ENCODE measurements around the gene XKR8. TPM values are rescaled to one million over a fixed set of nuclear protein-coding genes. Genes with fewer than 3 reads are reported as not detected.

The XKR8 gene
- total RNA-seq, 1 donor from 2014 or later: 2.4 TPM

DNA sequence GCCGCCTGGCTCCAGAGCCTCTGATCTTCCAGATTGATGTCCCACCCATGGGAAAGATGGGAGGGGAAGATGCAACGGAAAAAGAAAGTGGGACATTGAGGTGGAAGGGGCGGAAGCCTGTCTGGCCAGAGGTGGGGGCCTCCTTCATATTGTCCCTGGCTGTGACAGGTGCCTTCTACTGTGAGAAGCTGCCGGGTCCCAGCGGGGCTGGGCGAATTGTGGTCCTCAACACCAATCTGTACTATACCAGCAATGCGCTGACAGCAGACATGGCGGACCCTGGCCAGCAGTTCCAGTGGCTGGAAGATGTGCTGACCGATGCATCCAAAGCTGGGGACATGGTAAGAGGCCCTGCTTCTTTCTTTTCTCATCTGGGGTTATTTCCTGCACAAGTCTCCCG, 5.6 kb upstream of the XKR8 start:
- FAIRE-seq: no peak
- no peak for DNase-seq (ENCODE audit: low spot score in 2 of 2)

DNA sequence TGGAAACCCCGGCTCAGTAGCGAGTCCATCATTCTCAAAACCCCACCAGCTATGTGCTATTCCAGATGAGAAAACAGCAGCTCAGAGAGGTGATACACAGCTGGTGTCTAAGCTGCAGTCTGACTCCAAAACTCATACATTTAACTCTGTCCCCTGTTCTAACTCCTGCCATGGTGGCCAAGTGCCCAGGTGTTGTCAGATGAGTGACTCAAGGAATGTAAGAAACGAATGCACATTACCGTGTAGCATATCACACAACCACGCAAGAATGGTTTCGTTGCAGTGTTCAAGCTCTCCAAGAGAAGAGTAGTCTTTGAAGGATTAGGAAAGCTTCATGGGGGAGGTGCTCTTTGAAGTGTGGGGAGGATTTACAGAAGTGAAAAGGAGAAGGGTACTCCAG, 4.7 kb upstream of the XKR8 start:
- DNase-seq (ENCODE audit: low spot score in 2 of 2): no peak
- no peak for FAIRE-seq

DNA sequence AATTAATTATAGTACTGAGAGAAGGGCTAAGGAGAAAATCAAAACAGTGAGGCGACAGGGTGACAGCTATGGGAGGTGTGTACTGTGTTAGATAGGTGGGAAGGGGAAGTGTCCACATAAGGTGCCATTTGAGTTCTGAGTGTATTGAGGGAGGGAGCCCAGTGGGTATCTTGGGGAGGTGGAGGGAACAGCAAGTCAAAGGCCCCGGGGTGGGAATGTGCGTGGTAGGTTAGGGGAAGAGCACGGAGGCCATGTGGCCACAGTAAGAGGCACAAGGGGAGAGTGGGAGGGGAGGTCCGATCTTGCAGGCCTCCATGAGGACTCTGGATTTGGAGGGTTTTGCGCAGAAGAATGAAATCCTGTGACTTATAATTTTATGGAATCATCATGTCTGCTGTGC, 3.0 kb upstream of the XKR8 start:
- FAIRE-seq: no peak
- DNase-seq (ENCODE audit: low spot score in 2 of 2): no peak

DNA sequence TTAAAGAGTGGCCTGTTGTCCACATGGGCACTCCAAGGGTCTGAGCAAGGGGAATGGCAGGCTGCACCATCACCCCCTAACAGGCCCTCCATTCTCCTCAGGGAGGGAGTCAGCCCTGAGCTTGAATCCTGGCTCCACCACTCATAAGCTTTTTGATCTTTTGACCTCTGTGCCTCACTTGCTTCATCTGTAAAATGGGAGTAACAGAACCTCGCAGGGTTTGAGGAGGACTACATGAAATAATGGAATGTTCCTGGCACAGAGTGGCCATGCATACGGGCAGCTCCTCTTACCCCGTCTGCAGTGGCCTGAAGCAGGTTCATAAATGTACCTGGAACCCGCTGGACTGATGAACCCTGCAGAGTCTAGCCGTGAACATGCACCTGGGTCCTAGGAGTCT, 2.1 kb upstream of the XKR8 start:
- FAIRE-seq (no peak), DNase-seq (ENCODE audit: low spot score in 2 of 2) (no peak)

DNA sequence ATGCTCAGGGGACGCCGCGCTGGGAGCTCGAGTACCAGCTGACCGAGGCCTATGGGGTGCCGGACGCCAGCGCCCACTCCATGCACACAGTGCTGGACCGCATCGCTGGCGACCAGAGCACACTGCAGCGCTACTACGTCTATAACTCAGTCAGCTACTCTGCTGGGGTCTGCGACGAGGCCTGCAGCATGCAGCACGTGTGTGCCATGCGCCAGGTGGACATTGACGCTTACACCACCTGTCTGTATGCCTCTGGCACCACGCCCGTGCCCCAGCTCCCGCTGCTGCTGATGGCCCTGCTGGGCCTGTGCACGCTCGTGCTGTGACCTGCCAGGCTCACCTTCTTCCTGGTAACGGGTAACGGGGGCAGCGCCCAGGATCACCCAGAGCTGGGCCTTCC, 1.3 kb upstream of the XKR8 start:
- FAIRE-seq (no peak), DNase-seq (ENCODE audit: low spot score in 2 of 2) (no peak)

DNA sequence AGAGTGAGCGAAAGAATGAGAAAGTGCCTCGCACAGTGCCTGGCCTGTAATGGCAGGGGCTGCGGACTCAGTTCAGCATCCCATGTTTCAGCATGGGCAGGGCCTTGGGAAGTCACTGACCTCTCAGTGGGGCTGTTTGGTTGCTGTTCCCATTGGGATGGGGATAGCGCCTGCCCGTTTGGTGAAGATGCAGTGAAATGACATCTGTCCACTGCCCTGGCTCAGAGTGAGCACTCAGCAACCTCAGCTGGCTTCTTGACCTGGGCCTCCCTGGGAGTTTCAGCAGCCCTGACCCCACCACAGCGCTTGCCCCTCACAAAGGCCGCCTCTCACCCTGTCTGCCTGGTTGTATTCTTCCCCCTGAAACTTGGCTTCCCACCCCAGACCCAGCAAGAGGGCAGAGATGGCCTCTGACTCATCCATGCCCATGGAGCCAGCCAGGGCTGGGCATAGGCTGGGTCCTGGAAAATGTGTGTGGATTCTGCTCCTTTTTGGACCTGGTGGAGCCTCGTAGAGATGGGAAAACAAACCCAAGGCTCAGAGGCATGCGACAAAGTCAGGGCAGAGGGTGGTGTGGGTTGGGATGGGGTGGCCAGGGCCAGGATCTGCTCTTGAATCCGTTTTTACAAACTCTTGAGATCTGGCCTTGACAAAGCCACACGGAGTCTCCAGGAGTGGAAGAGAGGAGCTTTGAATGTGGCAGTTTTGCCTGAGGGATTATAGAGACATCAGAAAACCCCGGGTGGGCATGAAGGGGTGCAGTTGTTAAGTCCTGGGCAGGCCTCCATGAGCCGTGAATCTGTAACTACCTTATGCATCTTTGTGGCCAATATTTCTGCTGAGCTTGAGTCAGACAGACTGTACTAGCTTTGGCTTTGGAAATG, 1.2 kb downstream of the XKR8 start:
- DNase-seq (ENCODE audit: low spot score in 2 of 2): peak; percentile 45 to 67
- FAIRE-seq: no peak

DNA sequence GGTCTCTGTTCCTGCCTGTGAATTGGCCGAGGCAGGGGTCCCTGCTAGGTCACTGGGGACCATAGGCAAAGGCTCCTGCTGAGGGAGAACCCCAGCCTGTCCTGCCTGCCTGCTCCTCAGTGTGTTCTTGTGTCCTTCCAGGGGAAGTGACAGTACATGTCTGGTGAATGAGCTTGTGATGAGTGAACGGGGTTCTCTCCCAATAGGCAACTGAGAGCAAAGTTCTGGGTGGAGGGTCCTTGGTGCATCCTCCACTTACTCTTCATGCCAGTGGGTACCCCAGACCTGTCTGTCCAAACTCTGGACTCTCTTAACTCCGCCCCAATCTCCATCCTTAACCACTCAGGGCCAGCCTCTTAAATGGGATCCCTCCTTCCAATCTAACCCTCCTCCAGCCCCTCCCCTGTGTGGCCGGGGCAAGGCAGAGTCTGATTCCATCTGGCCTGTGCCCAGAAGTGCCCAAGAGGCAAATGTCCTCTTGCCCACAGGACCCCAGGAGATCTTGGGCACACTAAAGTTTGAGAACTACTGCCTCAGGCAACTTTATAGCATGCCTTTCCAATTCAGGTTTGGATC, 2.0 kb downstream of the XKR8 start:
- DNase-seq (ENCODE audit: low spot score in 2 of 2): no peak
- FAIRE-seq: no peak

DNA sequence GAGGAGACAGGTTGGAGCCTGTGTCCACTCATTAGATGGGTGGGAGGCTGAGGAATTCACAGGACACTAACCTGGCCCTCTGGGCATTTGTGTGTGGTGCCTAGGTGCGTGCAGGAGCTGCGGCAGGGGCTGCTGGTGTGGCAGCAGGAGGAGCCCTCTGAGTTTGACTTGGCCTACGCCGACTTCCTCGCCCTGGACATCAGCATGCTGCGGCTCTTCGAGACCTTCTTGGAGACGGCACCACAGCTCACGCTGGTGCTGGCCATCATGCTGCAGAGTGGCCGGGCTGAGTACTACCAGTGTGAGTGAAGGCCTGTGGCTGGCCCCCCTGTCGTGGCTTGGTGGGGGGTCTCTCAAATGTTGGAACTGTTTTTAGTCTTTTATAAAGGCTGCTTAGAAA, 3.6 kb downstream of the XKR8 start:
- FAIRE-seq: no peak

DNA sequence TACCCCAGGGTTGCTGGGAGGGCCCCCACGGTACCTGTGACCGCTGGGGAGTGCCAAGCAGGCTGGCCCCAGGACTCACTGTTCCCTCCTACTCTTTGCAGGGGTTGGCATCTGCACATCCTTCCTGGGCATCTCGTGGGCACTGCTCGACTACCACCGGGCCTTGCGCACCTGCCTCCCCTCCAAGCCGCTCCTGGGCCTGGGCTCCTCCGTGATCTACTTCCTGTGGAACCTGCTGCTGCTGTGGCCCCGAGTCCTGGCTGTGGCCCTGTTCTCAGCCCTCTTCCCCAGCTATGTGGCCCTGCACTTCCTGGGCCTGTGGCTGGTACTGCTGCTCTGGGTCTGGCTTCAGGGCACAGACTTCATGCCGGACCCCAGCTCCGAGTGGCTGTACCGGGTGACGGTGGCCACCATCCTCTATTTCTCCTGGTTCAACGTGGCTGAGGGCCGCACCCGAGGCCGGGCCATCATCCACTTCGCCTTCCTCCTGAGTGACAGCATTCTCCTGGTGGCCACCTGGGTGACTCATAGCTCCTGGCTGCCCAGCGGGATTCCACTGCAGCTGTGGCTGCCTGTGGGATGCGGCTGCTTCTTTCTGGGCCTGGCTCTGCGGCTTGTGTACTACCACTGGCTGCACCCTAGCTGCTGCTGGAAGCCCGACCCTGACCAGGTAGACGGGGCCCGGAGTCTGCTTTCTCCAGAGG, 6.8 kb downstream of the XKR8 start:
- FAIRE-seq: no peak
- DNase-seq (ENCODE audit: low spot score in 2 of 2): no peak

More for the DNA sequence above, 3.6 kb downstream of the XKR8 start:
- no peak for DNase-seq (ENCODE audit: low spot score in 2 of 2)

DNA sequence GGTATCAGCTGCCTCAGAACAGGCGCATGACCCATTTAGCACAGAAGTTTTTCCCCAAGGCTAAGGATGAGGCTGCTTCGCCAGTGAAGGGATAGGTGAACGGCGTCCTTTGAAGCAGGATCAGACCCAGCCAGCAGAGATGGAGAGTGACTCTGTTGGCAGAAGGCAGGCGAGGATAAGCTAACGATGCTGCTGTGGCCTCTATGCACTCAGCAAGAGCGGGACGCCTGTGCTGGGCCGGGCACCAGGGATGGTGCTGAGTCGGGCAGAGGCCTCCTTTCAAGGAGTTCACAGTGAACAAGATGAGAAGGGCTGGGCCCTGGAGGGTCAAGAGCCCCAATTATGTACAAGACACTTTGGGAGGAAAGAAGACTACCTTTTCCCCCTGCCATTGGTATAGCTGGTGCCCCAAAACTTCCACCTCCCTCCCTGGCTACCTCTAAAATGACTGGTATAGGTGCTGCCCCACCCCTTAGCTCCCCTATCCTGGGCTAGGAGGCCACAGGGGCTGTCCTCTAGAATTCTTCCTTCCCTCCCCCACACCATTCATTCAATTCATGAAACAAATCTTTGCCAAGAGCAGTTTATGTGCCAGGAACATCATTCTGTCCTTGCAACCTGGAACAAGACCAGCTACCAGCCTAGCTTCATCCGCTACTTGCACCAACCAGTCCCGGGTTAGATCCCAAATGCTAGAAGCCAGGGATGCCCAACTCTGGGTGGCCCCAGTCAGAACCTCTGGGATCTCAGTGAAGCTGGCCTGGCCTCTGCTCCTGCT, 7.5 kb downstream of the XKR8 start:
- DNase-seq (ENCODE audit: low spot score in 2 of 2): no peak
- no peak for FAIRE-seq

DNA sequence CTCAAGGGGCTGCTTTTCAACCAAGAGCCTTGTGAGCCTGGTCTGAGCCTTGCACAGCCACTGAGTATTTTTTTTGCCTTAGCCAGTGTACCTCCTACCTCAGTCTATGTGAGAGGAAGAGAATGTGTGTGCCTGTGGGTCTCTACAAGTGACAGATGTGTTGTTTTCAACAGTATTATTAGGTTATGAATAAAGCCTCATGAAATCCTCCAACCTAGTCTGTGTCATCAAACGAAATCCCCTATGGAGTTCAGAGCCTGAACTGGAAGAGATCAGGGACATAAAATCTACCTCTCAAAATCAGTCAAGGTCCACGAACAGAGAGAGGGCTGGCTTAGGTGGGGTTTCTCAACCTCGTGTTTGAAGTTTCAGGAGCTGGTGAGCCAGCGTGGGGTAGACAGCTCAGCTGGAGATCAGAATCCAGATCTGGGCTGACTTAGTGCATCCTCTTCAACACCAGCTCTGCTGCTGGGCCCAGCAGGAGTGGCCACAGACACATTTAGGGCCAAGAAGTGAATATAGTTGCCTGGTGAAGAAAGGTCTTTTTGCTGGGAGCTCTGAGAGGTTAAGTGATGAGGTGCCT, 8.2 kb downstream of the XKR8 start:
- FAIRE-seq (no peak), DNase-seq (ENCODE audit: low spot score in 2 of 2) (no peak)

DNA sequence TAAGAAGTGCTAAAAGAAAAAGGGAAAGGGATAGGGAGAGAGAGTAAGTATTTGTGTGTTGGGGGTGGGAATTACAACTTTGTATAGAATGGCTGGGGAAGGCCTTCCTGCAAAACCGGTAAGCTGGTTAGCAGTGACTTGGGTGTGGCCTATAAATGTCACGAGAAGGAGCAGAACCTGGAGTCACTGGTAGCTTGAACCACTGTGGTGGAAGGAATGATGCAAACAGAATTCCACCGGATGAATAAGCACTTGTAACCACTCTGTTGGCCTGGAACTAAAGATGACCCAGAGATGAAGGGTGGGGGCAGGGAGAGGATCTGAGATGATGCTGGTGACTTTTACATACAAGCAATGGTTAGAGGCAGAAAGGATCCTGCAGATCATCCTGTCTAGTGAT, 8.9 kb downstream of the XKR8 start:
- DNase-seq (ENCODE audit: low spot score in 2 of 2) (no peak), FAIRE-seq (no peak)

DNA sequence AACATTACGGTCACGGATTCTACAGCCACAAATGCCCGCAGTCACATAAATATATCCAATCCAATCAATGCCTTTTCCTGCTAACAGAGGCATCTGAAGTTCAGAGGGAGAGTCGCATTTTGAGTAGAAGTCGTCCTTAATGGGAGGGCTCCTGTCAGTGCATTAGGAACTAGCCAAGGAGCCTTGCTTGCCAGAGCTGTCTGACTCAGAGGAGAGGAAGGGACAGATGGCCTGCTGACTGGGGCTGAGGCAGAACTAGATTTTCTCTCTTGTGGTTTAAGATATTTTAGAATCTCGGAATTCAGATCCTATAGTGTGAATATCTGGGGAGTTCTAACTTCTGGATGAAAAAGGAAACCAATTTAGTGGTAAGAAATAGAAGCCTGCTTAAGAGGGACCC, 10.6 kb downstream of the XKR8 start:
- no peak for FAIRE-seq
- DNase-seq (ENCODE audit: low spot score in 2 of 2): no peak

DNA sequence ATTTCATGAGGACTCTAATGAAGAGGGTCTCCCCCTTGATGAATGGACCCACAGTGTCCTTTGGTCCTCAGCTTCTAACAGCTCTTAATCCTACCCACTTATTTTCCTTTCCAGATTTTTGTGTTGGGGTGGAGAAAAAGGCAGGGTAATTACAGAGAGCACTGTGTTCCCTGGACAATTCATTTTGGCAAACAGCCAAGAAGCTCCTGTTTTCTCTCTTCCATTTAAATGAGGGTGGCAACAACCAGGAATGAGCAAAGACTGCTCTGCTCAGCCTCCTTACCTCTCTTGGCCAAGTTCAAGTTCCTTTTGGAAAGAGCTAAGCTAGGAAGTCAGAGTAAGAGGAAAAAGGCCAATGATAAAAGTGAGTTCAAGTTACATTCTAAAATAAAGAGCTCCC, 11.9 kb downstream of the XKR8 start:
- DNase-seq (ENCODE audit: low spot score in 2 of 2) (no peak), FAIRE-seq (no peak)

DNA sequence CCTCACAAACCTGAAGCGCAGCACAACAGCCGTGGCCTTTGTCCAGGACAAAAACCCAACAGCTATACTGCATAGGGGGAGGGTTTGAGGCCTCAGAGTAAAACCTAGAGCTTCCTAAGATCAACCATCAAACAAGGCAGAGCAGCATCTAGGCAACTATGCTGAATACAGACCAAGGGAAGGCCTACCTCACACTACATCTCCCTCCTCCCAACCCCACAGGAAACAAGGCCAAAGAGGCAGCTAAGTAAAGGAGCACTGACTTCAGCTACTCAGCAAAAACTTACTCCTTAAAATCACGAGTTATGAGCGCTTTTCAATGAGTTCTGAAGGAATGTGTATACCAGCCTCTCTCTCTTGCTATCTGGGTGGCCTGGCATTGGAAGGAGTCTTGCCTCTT, 12.4 kb downstream of the XKR8 start:
- FAIRE-seq: no peak
- DNase-seq (ENCODE audit: low spot score in 2 of 2): no peak

DNA sequence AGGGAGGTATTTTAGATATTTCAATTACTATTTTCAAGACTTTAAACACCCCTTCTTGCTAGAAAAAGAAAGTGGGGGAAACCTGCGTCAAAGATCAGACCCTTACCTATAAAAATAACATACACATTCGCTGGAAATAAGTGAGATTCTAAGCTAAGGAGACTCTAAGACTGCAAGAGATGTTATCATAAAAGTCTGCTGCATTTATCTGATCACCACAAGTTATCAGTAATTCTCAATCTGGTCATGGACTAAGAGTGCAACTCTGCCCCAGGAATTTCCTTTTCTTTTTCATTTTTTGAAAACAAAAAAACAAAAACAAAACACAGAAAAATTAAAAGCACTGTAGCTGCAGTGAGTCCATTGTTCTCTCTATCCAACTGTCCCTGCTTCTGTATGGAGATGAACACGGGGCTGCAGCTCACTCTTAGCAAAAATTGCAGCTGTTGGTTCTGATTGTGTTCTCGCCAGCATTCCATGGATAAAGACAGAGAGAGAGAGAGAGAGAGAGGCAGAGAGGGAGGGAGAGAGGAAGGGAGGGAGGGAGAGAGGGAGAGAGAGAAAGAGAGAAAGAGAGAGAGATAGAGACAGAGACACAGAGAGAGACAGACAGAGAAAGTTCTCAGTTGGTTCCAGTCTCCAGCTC, 14.1 kb downstream of the XKR8 start:
- no peak for FAIRE-seq
- no peak for DNase-seq (ENCODE audit: low spot score in 2 of 2)

DNA sequence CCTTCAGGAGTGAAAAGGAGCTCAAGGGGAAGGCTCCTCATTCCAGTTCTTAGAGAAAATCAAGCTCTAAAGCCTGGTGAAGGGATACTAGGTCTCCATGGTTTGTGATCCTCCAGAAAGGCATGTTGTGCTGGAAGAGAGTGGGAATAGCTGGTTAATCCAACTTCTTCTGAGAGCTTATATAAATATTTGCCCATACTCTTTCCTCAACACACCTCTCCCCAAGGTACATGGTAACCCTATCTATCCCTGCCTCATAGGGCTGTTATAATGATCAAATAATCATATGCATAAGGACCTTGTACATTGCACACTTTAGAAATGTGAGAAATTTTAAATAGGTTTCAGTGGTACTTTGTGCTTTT, 14.6 kb downstream of the XKR8 start:
- FAIRE-seq: no peak
- no peak for DNase-seq (ENCODE audit: low spot score in 2 of 2)

DNA sequence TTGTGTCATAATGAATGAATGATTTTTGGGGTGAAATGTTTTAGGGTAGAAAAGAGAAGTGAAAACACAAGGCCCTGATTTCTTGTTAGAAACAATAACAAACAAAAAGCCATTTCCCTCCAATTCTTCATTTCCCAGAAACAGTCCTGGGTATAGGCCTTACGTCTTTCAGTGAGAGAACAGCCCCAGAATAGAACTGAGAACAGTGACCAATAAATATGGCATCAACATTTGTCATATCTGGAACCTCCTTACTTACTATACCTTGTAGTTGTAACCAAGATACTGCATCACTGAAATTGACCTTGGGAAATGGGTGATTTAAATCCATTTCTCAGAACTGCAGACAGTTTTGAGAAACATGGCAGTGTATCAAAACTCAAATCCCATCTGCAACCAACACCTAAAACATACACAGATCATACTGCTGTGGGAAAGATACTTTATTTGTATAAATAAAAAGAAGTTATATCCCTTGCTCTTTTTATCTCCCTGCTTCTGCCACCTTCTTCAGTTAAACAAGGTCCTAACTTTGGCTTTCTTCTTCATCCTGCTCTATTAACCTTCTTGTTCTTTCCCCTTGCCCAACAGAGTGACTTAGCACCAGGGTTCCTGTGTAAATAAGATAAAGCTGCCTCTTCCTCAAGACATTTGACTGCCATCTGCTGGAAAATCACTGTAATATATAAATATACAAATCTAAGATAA, 19.5 kb downstream of the XKR8 start:
- no peak for DNase-seq (ENCODE audit: low spot score in 2 of 2)
- FAIRE-seq: no peak

DNA sequence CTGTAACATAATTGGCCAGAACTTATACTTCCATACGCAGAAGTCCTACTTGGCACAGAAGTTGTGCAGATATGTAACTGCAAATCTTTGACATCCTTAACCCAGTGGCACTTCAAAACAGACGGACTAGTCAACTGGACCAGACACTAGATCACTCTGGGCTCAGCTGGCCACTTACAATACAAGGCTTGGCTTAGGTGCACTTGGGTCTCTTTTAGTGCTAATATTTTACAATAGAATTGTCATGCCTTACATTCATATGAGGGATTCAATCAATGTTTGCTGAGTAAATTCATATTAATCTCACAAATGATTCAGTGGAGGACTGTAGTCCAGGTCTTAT, 20.1 kb downstream of the XKR8 start:
- no peak for FAIRE-seq
- no peak for DNase-seq (ENCODE audit: low spot score in 2 of 2)

All from frontal cortex (tissue), 4 donors.